Measurements from ENCODE around the gene CRYBG2.

Gene CRYBG2

GRCh38 chr1:26283279-26283853 lies 70.6 kb downstream of the CRYBG2 start:
- Histone ChIP-seq H3K4me1 (ENCODE audit: control insufficient read depth in 1 of 2, insufficient read depth in 2 of 2, low read length in 2 of 2) (peaks cover 42 to 65% of the 10 kb centered on the region in 2 donors), H3K27ac (ENCODE audit: low read depth, low read length) (no peak overlapping the region), H3K36me3 (ENCODE audit: control insufficient read depth in 1 of 2, insufficient read depth in 2 of 2, low read length in 2 of 2) (peaks cover 0 to 9% of the 10 kb centered on the region in 2 donors), H3K9me3 (ENCODE audit: control insufficient read depth in 1 of 2, low read length in 2 of 2) (no peaks in the 10 kb centered on the region), H3K9ac (ENCODE audit: low read depth in 1 of 2, low read length in 2 of 2) (peak overlapping the region; percentile 32 to 34), H3K27me3 (ENCODE audit: control insufficient read depth in 1 of 2, insufficient read depth in 2 of 2, low read length in 2 of 2) (no peaks in the 10 kb centered on the region), H3K4me3 (ENCODE audit: low read depth in 1 of 2, low read length in 2 of 2) (no peak overlapping the region)

GRCh38 chr1:26282401-26282918 lies 71.5 kb downstream of the CRYBG2 start:
- H3K4me1 ChIP-seq (ENCODE audit: control insufficient read depth in 1 of 2, insufficient read depth in 2 of 2, low read length in 2 of 2): peaks cover 45 to 71% of the 10 kb centered on the region in 2 donors
- H3K9ac ChIP-seq (ENCODE audit: low read depth in 1 of 2, low read length in 2 of 2): no peak overlapping the region
- no peak overlapping the region for H3K27ac ChIP-seq (ENCODE audit: low read depth, low read length)
- H3K36me3 ChIP-seq (ENCODE audit: control insufficient read depth in 1 of 2, insufficient read depth in 2 of 2, low read length in 2 of 2): peaks cover 0 to 9% of the 10 kb centered on the region in 2 donors
- no peaks in the 10 kb centered on the region for H3K9me3 ChIP-seq (ENCODE audit: control insufficient read depth in 1 of 2, low read length in 2 of 2)
- H3K27me3 ChIP-seq (ENCODE audit: control insufficient read depth in 1 of 2, insufficient read depth in 2 of 2, low read length in 2 of 2): no peaks in the 10 kb centered on the region
- no peak overlapping the region for H3K4me3 ChIP-seq (ENCODE audit: low read depth in 1 of 2, low read length in 2 of 2)

- no peak overlapping the region for H3K27ac ChIP-seq (ENCODE audit: low read depth, low read length)
- H3K9me3 ChIP-seq (ENCODE audit: control insufficient read depth in 1 of 2, low read length in 2 of 2): no peaks in the 10 kb centered on the region
- H3K4me1 ChIP-seq (ENCODE audit: control insufficient read depth in 1 of 2, insufficient read depth in 2 of 2, low read length in 2 of 2): peaks cover 50 to 71% of the 10 kb centered on the region in 2 donors
- peak overlapping the region in 1 of 2 donors; percentile 82 for H3K9ac ChIP-seq (ENCODE audit: low read depth in 1 of 2, low read length in 2 of 2)
- peaks cover 0 to 9% of the 10 kb centered on the region in 2 donors for H3K36me3 ChIP-seq (ENCODE audit: control insufficient read depth in 1 of 2, insufficient read depth in 2 of 2, low read length in 2 of 2)
- no peak overlapping the region for H3K4me3 ChIP-seq (ENCODE audit: low read depth in 1 of 2, low read length in 2 of 2)
- no peaks in the 10 kb centered on the region for H3K27me3 ChIP-seq (ENCODE audit: control insufficient read depth in 1 of 2, insufficient read depth in 2 of 2, low read length in 2 of 2)
These were observed 72.0 kb downstream of the CRYBG2 start for GRCh38 chr1:26281971-26282370.

GRCh38 chr1:26281091-26281958 lies 72.6 kb downstream of the CRYBG2 start:
- Histone ChIP-seq H3K36me3 (ENCODE audit: control insufficient read depth in 1 of 2, insufficient read depth in 2 of 2, low read length in 2 of 2) (peaks cover 0 to 9% of the 10 kb centered on the region in 2 donors), H3K27me3 (ENCODE audit: control insufficient read depth in 1 of 2, insufficient read depth in 2 of 2, low read length in 2 of 2) (no peaks in the 10 kb centered on the region), H3K4me3 (ENCODE audit: low read depth in 1 of 2, low read length in 2 of 2) (peak overlapping the region; percentile 11 to 74), H3K9ac (ENCODE audit: low read depth in 1 of 2, low read length in 2 of 2) (peak overlapping the region in 1 of 2 donors; percentile 82), H3K9me3 (ENCODE audit: control insufficient read depth in 1 of 2, low read length in 2 of 2) (no peaks in the 10 kb centered on the region), H3K27ac (ENCODE audit: low read depth, low read length) (no peak overlapping the region), H3K4me1 (ENCODE audit: control insufficient read depth in 1 of 2, insufficient read depth in 2 of 2, low read length in 2 of 2) (peaks cover 55 to 73% of the 10 kb centered on the region in 2 donors)

- H3K36me3 ChIP-seq (ENCODE audit: control insufficient read depth in 1 of 2, insufficient read depth in 2 of 2, low read length in 2 of 2): peaks cover 0 to 9% of the 10 kb centered on the region in 2 donors
- peak overlapping the region; percentile 82 to 83 for H3K9ac ChIP-seq (ENCODE audit: low read depth in 1 of 2, low read length in 2 of 2)
- peaks cover 59 to 74% of the 10 kb centered on the region in 2 donors for H3K4me1 ChIP-seq (ENCODE audit: control insufficient read depth in 1 of 2, insufficient read depth in 2 of 2, low read length in 2 of 2)
- peak overlapping the region; percentile 74 to 75 for H3K4me3 ChIP-seq (ENCODE audit: low read depth in 1 of 2, low read length in 2 of 2)
- no peaks in the 10 kb centered on the region for H3K27me3 ChIP-seq (ENCODE audit: control insufficient read depth in 1 of 2, insufficient read depth in 2 of 2, low read length in 2 of 2)
- H3K27ac ChIP-seq (ENCODE audit: low read depth, low read length): peak overlapping the region; percentile 83
- no peaks in the 10 kb centered on the region for H3K9me3 ChIP-seq (ENCODE audit: control insufficient read depth in 1 of 2, low read length in 2 of 2)
These were observed 73.4 kb downstream of the CRYBG2 start for GRCh38 chr1:26280333-26281042.

- Histone ChIP-seq H3K27ac (ENCODE audit: low read depth, low read length) (peak within 1 kb of the TSS; percentile 83), H3K27me3 (ENCODE audit: control insufficient read depth in 1 of 2, insufficient read depth in 2 of 2, low read length in 2 of 2) (no peaks in the 10 kb centered on the region), H3K4me3 (ENCODE audit: low read depth in 1 of 2, low read length in 2 of 2) (peak within 1 kb of the TSS; percentile 74 to 75), H3K9me3 (ENCODE audit: control insufficient read depth in 1 of 2, low read length in 2 of 2) (no peaks in the 10 kb centered on the region), H3K9ac (ENCODE audit: low read depth in 1 of 2, low read length in 2 of 2) (peak within 1 kb of the TSS; percentile 82 to 83), H3K36me3 (ENCODE audit: control insufficient read depth in 1 of 2, insufficient read depth in 2 of 2, low read length in 2 of 2) (peaks cover 0 to 12% of the 10 kb centered on the region in 2 donors), H3K4me1 (ENCODE audit: control insufficient read depth in 1 of 2, insufficient read depth in 2 of 2, low read length in 2 of 2) (peaks cover 55 to 70% of the 10 kb centered on the region in 2 donors)
These were observed 74.2 kb downstream of the CRYBG2 start, which contains the start of gene SH3BGRL3 for GRCh38 chr1:26279456-26280332. TSS of gene SH3BGRL3 (plus strand) at chr1:26280086. CDS start at chr1:26280156, 70 bp downstream.

GRCh38 chr1:26278724-26279455 lies 75.0 kb downstream of the CRYBG2 start:
- peak overlapping the region; percentile 83 for H3K27ac ChIP-seq (ENCODE audit: low read depth, low read length)
- H3K9ac ChIP-seq (ENCODE audit: low read depth in 1 of 2, low read length in 2 of 2): peak overlapping the region; percentile 81 to 82
- peak overlapping the region; percentile 74 to 75 for H3K4me3 ChIP-seq (ENCODE audit: low read depth in 1 of 2, low read length in 2 of 2)
- H3K36me3 ChIP-seq (ENCODE audit: control insufficient read depth in 1 of 2, insufficient read depth in 2 of 2, low read length in 2 of 2): peaks cover 0 to 13% of the 10 kb centered on the region in 2 donors
- H3K4me1 ChIP-seq (ENCODE audit: control insufficient read depth in 1 of 2, insufficient read depth in 2 of 2, low read length in 2 of 2): peaks cover 49 to 63% of the 10 kb centered on the region in 2 donors
- H3K9me3 ChIP-seq (ENCODE audit: control insufficient read depth in 1 of 2, low read length in 2 of 2): no peaks in the 10 kb centered on the region
- no peaks in the 10 kb centered on the region for H3K27me3 ChIP-seq (ENCODE audit: control insufficient read depth in 1 of 2, insufficient read depth in 2 of 2, low read length in 2 of 2)

- Histone ChIP-seq H3K36me3 (ENCODE audit: control insufficient read depth in 1 of 2, insufficient read depth in 2 of 2, low read length in 2 of 2) (peaks cover 0 to 13% of the 10 kb centered on the region in 2 donors), H3K9me3 (ENCODE audit: control insufficient read depth in 1 of 2, low read length in 2 of 2) (no peaks in the 10 kb centered on the region), H3K27me3 (ENCODE audit: control insufficient read depth in 1 of 2, insufficient read depth in 2 of 2, low read length in 2 of 2) (no peaks in the 10 kb centered on the region), H3K27ac (ENCODE audit: low read depth, low read length) (peak overlapping the region; percentile 65), H3K4me3 (ENCODE audit: low read depth in 1 of 2, low read length in 2 of 2) (no peak overlapping the region), H3K9ac (ENCODE audit: low read depth in 1 of 2, low read length in 2 of 2) (peak overlapping the region; percentile 81 to 82), H3K4me1 (ENCODE audit: control insufficient read depth in 1 of 2, insufficient read depth in 2 of 2, low read length in 2 of 2) (peaks cover 49 to 63% of the 10 kb centered on the region in 2 donors)
These were observed 75.6 kb downstream of the CRYBG2 start for GRCh38 chr1:26278303-26278702.

All from duodenal mucosa (tissue), 2 donors.